ENCODE measurements around the gene AFP. TPM values are rescaled to one million over a fixed set of nuclear protein-coding genes. Genes with fewer than 3 reads are reported as not detected.

AFP gene
- total and polyA plus RNA-seq, 2 experiments from 2014 or later, result 15,250 to 23,697 TPM

- no peak overlapping the region for H3K4me3 ChIP-seq
- no peaks in the 10 kb centered on the region for H3K9me3 ChIP-seq (ENCODE audit: low read depth)
- H3K79me2 ChIP-seq, result no peaks in the 10 kb centered on the region
- peak overlapping the region; percentile 47 for H3K4me2 ChIP-seq
- 51% methylated on average over 2 of the region's 2 CpGs for WGBS (ENCODE audit: low lambda C conversion rate, missing lambda C conversion rate)
- no peaks in the 10 kb centered on the region for H3K36me3 ChIP-seq (replicated peaks; ENCODE audit: insufficient read depth, low read depth)
- peak overlapping the region; percentile 43 for H3K27ac ChIP-seq
- no peak for DNase-seq (ENCODE audit: low spot score)
- no peaks in the 10 kb centered on the region for H4K20me1 ChIP-seq (ENCODE audit: insufficient read depth, poor library complexity, severe bottlenecking)
- TF ChIP-seq, protein P1, sequence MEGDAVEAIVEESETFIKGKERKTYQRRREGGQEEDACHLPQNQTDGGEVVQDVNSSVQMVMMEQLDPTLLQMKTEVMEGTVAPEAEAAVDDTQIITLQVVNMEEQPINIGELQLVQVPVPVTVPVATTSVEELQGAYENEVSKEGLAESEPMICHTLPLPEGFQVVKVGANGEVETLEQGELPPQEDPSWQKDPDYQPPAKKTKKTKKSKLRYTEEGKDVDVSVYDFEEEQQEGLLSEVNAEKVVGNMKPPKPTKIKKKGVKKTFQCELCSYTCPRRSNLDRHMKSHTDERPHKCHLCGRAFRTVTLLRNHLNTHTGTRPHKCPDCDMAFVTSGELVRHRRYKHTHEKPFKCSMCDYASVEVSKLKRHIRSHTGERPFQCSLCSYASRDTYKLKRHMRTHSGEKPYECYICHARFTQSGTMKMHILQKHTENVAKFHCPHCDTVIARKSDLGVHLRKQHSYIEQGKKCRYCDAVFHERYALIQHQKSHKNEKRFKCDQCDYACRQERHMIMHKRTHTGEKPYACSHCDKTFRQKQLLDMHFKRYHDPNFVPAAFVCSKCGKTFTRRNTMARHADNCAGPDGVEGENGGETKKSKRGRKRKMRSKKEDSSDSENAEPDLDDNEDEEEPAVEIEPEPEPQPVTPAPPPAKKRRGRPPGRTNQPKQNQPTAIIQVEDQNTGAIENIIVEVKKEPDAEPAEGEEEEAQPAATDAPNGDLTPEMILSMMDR (IDR thresholded peaks at IDR 0.05; ENCODE audit: poor library complexity), result no peak
- no peak for TF ChIP-seq EZH2 (IDR thresholded peaks at IDR 0.05; ENCODE audit: borderline replicate concordance)
- TF ChIP-seq EZH2phosphoT487 (IDR thresholded peaks at IDR 0.05; ENCODE audit: low read depth, severe bottlenecking, unreplicated experiment), result no peak
- peaks cover 12% of the 10 kb centered on the region for H3K4me1 ChIP-seq (ENCODE audit: insufficient read depth)
- no peak overlapping the region for H2AFZ ChIP-seq
- H3K9me2 ChIP-seq (replicated peaks; ENCODE audit: insufficient read depth), result no peaks in the 10 kb centered on the region
- no peaks in the 10 kb centered on the region for H3K27me3 ChIP-seq
These were observed 34.6 kb upstream of the AFP start for GRCh38 chr4:73401412-73401811.

DNA sequence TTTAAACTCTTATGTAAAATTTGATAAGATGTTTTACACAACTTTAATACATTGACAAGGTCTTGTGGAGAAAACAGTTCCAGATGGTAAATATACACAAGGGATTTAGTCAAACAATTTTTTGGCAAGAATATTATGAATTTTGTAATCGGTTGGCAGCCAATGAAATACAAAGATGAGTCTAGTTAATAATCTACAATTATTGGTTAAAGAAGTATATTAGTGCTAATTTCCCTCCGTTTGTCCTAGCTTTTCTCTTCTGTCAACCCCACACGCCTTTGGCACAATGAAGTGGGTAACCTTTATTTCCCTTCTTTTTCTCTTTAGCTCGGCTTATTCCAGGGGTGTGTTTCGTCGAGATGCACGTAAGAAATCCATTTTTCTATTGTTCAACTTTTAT lies 32.0 kb upstream of the AFP start, which contains the start of gene ALB:
TSS of gene ALB (plus strand) at position 246 of the 400 bp plus-strand sequence. CDS start at position 287, 41 bp downstream.
- TF ChIP-seq EZH2 (IDR thresholded peaks at IDR 0.05; ENCODE audit: borderline replicate concordance) (no peak), EZH2phosphoT487 (IDR thresholded peaks at IDR 0.05; ENCODE audit: low read depth, severe bottlenecking, unreplicated experiment) (no peak)
- TF ChIP-seq, protein P1 (IDR thresholded peaks at IDR 0.05; ENCODE audit: poor library complexity), result no peak
- H4K20me1 ChIP-seq (ENCODE audit: insufficient read depth, poor library complexity, severe bottlenecking), result no peaks in the 10 kb centered on the region
- WGBS (ENCODE audit: low lambda C conversion rate, missing lambda C conversion rate), result 87% methylated on average over 7 of the region's 7 CpGs
- H3K36me3 ChIP-seq (replicated peaks; ENCODE audit: insufficient read depth, low read depth), result no peaks in the 10 kb centered on the region
- H3K4me1 ChIP-seq (ENCODE audit: insufficient read depth), result no peaks in the 10 kb centered on the region
- H3K9me2 ChIP-seq (replicated peaks; ENCODE audit: insufficient read depth), result no peaks in the 10 kb centered on the region
- no peaks in the 10 kb centered on the region for H3K79me2 ChIP-seq
- no peak within 1 kb of the TSS for H3K27ac ChIP-seq
- no peak for DNase-seq (ENCODE audit: low spot score)
- H3K27me3 ChIP-seq, result no peaks in the 10 kb centered on the region
- no peak within 1 kb of the TSS for H3K4me3 ChIP-seq
- no peaks in the 10 kb centered on the region for H3K9me3 ChIP-seq (ENCODE audit: low read depth)
- no peak within 1 kb of the TSS for H3K4me2 ChIP-seq
- no peak within 1 kb of the TSS for H2AFZ ChIP-seq

DNA sequence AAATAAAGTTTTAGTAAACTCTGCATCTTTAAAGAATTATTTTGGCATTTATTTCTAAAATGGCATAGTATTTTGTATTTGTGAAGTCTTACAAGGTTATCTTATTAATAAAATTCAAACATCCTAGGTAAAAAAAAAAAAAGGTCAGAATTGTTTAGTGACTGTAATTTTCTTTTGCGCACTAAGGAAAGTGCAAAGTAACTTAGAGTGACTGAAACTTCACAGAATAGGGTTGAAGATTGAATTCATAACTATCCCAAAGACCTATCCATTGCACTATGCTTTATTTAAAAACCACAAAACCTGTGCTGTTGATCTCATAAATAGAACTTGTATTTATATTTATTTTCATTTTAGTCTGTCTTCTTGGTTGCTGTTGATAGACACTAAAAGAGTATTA lies 31.6 kb upstream of the AFP start:
- no peaks in the 10 kb centered on the region for H3K79me2 ChIP-seq
- H3K4me1 ChIP-seq (ENCODE audit: insufficient read depth), result no peaks in the 10 kb centered on the region
- no peaks in the 10 kb centered on the region for H3K9me2 ChIP-seq (replicated peaks; ENCODE audit: insufficient read depth)
- no peak overlapping the region for H3K4me2 ChIP-seq
- DNase-seq (ENCODE audit: low spot score), result no peak
- TF ChIP-seq, protein P1 (IDR thresholded peaks at IDR 0.05; ENCODE audit: poor library complexity), result no peak
- TF ChIP-seq EZH2phosphoT487 (IDR thresholded peaks at IDR 0.05; ENCODE audit: low read depth, severe bottlenecking, unreplicated experiment) (no peak), EZH2 (IDR thresholded peaks at IDR 0.05; ENCODE audit: borderline replicate concordance) (no peak)
- no peaks in the 10 kb centered on the region for H3K36me3 ChIP-seq (replicated peaks; ENCODE audit: insufficient read depth, low read depth)
- H2AFZ ChIP-seq, result no peak overlapping the region
- H4K20me1 ChIP-seq (ENCODE audit: insufficient read depth, poor library complexity, severe bottlenecking), result no peaks in the 10 kb centered on the region
- no peaks in the 10 kb centered on the region for H3K27me3 ChIP-seq
- WGBS (ENCODE audit: low lambda C conversion rate, missing lambda C conversion rate), result 91% methylated on average over 1 of the region's 1 CpG
- no peaks in the 10 kb centered on the region for H3K9me3 ChIP-seq (ENCODE audit: low read depth)
- H3K27ac ChIP-seq, result no peak overlapping the region
- H3K4me3 ChIP-seq, result no peak overlapping the region

GRCh38 chr4:73405138-73405537 lies 30.9 kb upstream of the AFP start:
- Histone ChIP-seq H3K9me3 (ENCODE audit: low read depth) (no peaks in the 10 kb centered on the region), H3K27me3 (no peaks in the 10 kb centered on the region), H3K79me2 (no peaks in the 10 kb centered on the region), H3K4me2 (no peak overlapping the region), H3K27ac (no peak overlapping the region), H3K4me1 (ENCODE audit: insufficient read depth) (peaks cover 3% of the 10 kb centered on the region), H3K36me3 (replicated peaks; ENCODE audit: insufficient read depth, low read depth) (no peaks in the 10 kb centered on the region), H2AFZ (no peak overlapping the region), H3K9me2 (replicated peaks; ENCODE audit: insufficient read depth) (no peaks in the 10 kb centered on the region), H3K4me3 (no peak overlapping the region), H4K20me1 (ENCODE audit: insufficient read depth, poor library complexity, severe bottlenecking) (no peaks in the 10 kb centered on the region)
- DNase-seq (ENCODE audit: low spot score), result no peak
- TF ChIP-seq EZH2phosphoT487 (IDR thresholded peaks at IDR 0.05; ENCODE audit: low read depth, severe bottlenecking, unreplicated experiment) (no peak), EZH2 (IDR thresholded peaks at IDR 0.05; ENCODE audit: borderline replicate concordance) (no peak)
- TF ChIP-seq, protein P1 (IDR thresholded peaks at IDR 0.05; ENCODE audit: poor library complexity), result no peak
- 96% methylated on average over 2 of the region's 2 CpGs for WGBS (ENCODE audit: low lambda C conversion rate, missing lambda C conversion rate)
